ENCODE data around the gene SLC9B1. TPM values are rescaled to one million over a fixed set of nuclear protein-coding genes. Genes with fewer than 3 reads are reported as not detected.

The SLC9B1 gene
- total and polyA plus RNA-seq, 2 of the 8 experiments (the other 6 are each of a cell fraction or from before 2014, with no cell fraction given), result 0.08 to 0.19 TPM

DNA sequence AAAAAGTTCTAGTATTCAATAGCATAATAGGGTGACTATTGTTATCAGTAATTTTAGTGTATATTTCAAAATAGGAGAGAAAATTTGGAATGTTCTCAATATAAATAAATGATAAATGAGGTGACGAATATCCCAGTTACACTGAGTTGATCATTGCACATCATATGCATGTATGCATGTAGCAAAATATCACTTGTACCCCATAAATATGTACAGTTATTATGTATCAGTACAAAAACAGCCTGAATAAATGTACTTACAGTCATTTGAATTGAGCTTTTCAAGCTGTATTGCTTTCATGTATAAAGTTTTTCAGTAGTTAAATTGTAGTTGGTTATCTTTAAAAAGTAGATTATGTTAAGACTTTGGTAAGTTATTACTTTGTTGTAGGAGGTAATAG is 138.2 kb downstream of the SLC9B1 start (continued):
- TF ChIP-seq, protein P1, sequence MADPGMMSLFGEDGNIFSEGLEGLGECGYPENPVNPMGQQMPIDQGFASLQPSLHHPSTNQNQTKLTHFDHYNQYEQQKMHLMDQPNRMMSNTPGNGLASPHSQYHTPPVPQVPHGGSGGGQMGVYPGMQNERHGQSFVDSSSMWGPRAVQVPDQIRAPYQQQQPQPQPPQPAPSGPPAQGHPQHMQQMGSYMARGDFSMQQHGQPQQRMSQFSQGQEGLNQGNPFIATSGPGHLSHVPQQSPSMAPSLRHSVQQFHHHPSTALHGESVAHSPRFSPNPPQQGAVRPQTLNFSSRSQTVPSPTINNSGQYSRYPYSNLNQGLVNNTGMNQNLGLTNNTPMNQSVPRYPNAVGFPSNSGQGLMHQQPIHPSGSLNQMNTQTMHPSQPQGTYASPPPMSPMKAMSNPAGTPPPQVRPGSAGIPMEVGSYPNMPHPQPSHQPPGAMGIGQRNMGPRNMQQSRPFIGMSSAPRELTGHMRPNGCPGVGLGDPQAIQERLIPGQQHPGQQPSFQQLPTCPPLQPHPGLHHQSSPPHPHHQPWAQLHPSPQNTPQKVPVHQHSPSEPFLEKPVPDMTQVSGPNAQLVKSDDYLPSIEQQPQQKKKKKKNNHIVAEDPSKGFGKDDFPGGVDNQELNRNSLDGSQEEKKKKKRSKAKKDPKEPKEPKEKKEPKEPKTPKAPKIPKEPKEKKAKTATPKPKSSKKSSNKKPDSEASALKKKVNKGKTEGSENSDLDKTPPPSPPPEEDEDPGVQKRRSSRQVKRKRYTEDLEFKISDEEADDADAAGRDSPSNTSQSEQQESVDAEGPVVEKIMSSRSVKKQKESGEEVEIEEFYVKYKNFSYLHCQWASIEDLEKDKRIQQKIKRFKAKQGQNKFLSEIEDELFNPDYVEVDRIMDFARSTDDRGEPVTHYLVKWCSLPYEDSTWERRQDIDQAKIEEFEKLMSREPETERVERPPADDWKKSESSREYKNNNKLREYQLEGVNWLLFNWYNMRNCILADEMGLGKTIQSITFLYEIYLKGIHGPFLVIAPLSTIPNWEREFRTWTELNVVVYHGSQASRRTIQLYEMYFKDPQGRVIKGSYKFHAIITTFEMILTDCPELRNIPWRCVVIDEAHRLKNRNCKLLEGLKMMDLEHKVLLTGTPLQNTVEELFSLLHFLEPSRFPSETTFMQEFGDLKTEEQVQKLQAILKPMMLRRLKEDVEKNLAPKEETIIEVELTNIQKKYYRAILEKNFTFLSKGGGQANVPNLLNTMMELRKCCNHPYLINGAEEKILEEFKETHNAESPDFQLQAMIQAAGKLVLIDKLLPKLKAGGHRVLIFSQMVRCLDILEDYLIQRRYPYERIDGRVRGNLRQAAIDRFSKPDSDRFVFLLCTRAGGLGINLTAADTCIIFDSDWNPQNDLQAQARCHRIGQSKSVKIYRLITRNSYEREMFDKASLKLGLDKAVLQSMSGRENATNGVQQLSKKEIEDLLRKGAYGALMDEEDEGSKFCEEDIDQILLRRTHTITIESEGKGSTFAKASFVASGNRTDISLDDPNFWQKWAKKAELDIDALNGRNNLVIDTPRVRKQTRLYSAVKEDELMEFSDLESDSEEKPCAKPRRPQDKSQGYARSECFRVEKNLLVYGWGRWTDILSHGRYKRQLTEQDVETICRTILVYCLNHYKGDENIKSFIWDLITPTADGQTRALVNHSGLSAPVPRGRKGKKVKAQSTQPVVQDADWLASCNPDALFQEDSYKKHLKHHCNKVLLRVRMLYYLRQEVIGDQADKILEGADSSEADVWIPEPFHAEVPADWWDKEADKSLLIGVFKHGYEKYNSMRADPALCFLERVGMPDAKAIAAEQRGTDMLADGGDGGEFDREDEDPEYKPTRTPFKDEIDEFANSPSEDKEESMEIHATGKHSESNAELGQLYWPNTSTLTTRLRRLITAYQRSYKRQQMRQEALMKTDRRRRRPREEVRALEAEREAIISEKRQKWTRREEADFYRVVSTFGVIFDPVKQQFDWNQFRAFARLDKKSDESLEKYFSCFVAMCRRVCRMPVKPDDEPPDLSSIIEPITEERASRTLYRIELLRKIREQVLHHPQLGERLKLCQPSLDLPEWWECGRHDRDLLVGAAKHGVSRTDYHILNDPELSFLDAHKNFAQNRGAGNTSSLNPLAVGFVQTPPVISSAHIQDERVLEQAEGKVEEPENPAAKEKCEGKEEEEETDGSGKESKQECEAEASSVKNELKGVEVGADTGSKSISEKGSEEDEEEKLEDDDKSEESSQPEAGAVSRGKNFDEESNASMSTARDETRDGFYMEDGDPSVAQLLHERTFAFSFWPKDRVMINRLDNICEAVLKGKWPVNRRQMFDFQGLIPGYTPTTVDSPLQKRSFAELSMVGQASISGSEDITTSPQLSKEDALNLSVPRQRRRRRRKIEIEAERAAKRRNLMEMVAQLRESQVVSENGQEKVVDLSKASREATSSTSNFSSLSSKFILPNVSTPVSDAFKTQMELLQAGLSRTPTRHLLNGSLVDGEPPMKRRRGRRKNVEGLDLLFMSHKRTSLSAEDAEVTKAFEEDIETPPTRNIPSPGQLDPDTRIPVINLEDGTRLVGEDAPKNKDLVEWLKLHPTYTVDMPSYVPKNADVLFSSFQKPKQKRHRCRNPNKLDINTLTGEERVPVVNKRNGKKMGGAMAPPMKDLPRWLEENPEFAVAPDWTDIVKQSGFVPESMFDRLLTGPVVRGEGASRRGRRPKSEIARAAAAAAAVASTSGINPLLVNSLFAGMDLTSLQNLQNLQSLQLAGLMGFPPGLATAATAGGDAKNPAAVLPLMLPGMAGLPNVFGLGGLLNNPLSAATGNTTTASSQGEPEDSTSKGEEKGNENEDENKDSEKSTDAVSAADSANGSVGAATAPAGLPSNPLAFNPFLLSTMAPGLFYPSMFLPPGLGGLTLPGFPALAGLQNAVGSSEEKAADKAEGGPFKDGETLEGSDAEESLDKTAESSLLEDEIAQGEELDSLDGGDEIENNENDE (IDR thresholded peaks at IDR 0.05; ENCODE audit: insufficient replicate concordance, low read length), result no peak
- no peak for TF ChIP-seq POLR2AphosphoS5 (IDR thresholded peaks at IDR 0.05; ENCODE audit: low read depth, low read length)
- no peak for TF ChIP-seq MAFK (IDR thresholded peaks at IDR 0.05; ENCODE audit: low read depth, low read length)
- TF ChIP-seq EP300 (IDR thresholded peaks at IDR 0.05; ENCODE audit: borderline replicate concordance in 1 of 2, low read depth in 2 of 2, low read length in 2 of 2), result no peak
- no peak for TF ChIP-seq SP4 (IDR thresholded peaks at IDR 0.05; ENCODE audit: low read length)
- no peak for TF ChIP-seq EGR1 (IDR thresholded peaks at IDR 0.05; ENCODE audit: borderline replicate concordance, low read depth, low read length)
- TF ChIP-seq, protein P2, sequence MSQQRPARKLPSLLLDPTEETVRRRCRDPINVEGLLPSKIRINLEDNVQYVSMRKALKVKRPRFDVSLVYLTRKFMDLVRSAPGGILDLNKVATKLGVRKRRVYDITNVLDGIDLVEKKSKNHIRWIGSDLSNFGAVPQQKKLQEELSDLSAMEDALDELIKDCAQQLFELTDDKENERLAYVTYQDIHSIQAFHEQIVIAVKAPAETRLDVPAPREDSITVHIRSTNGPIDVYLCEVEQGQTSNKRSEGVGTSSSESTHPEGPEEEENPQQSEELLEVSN (IDR thresholded peaks at IDR 0.05), result no peak
- TF ChIP-seq, protein P3, sequence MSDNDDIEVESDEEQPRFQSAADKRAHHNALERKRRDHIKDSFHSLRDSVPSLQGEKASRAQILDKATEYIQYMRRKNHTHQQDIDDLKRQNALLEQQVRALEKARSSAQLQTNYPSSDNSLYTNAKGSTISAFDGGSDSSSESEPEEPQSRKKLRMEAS (IDR thresholded peaks at IDR 0.05), result no peak
- TF ChIP-seq ASH2L (IDR thresholded peaks at IDR 0.05; ENCODE audit: low read length), result no peak
- no peak for TF ChIP-seq HDAC2 (IDR thresholded peaks at IDR 0.05; ENCODE audit: borderline replicate concordance in 1 of 2, low read depth in 2 of 2, low read length in 2 of 2)
- no peak for TF ChIP-seq SP2 (IDR thresholded peaks at IDR 0.05; ENCODE audit: low read length)

Data from H1 (cell line).